Uterus (tissue), 4 donors: Measurements from ENCODE around the gene KCNMA1. TPM values are rescaled to one million over a fixed set of nuclear protein-coding genes. Genes with fewer than 3 reads are reported as not detected.

Source experiments
- DNase-seq, 2 donors: peaks; one replicate each; pipeline ENCODE4 v3.0.0-alpha.2; 2019 to 2020
- H3K27ac ChIP-seq, 2 donors: fragments of 200-600 bp; sonication (generic); 1 replicate in 1 of 2; 2 replicates in 1 of 2; pipeline ENCODE4 v1.5.1; 2016 to 2018
- H3K27me3 ChIP-seq, 2 donors: fragments of 200-600 bp; sonication (generic); one replicate each; pipeline ENCODE4 v1.5.1; 2018 to 2019; ENCODE audit warnings: control low read depth in 1 of 2
- H3K36me3 ChIP-seq, 2 donors: fragments of 200-600 bp; sonication (generic); one replicate each; pipeline ENCODE4 v1.5.1; 2019; ENCODE audit warnings: control low read depth in 1 of 2
- H3K4me1 ChIP-seq, 2 donors: fragments of 200-600 bp; sonication (generic); one replicate each; pipeline ENCODE4 v1.5.1; 2018 to 2019; ENCODE audit warnings: control low read depth in 1 of 2
- H3K4me3 ChIP-seq, 2 donors: fragments of 200-600 bp; sonication (generic); 1 replicate in 1 of 2; 2 replicates in 1 of 2; pipeline ENCODE4 v1.5.1; 2018 to 2019; ENCODE audit warnings: mild to moderate bottlenecking in 1 of 2
- H3K9me3 ChIP-seq, 2 donors: fragments of 200-600 bp; sonication (generic); one replicate each; pipeline ENCODE4 v1.5.1; 2019; ENCODE audit warnings: control low read depth in 1 of 2
- POLR2A ChIP-seq, 2 donors: fragments of 450-650 bp; IDR thresholded peaks; one replicate each; pipeline ENCODE4 v1.6.1; 2016; ENCODE audit warnings: antibody characterized with exemption in 2 of 2, mild to moderate bottlenecking in 1 of 2, moderate library complexity in 1 of 2
- intact Hi-C: fragments of 100-400 bp; cut with DNase I; formaldehyde crosslinking; loops from one replicate; pipeline ENCODE4 v1.15.1; 2023; ENCODE audit warnings: low total_unique reads
- total RNA-seq, 4 donors: library from RNA; depleted of rRNA in 3 of 4; stranded (reverse); fragments of >200 nt in 3 of 4; gene quantifications; one replicate each; pipeline versions ENCODE4 v1.1.0 to v1.2.4, GENCODE V29; 2014 to 2023
- TF ChIP-seq, protein P1 (sequence below), 4 experiments: fragments of 200-600 bp in 2 of 4; fragments of 450-650 bp in 2 of 4; sonication (generic) in 2 of 4; IDR thresholded peaks; one replicate each; pipeline ENCODE4 v1.5.1; 2016 to 2019; ENCODE audit warnings: antibody characterized with exemption in 4 of 4, mild to moderate bottlenecking in 2 of 4, moderate library complexity in 1 of 4
- donor health status: DM: yes; HTN: yes; CAD: no.

KCNMA1 gene
- total RNA-seq, 4 donors from 2014 or later = 86.2 to 236 (median 164) TPM

DNA sequence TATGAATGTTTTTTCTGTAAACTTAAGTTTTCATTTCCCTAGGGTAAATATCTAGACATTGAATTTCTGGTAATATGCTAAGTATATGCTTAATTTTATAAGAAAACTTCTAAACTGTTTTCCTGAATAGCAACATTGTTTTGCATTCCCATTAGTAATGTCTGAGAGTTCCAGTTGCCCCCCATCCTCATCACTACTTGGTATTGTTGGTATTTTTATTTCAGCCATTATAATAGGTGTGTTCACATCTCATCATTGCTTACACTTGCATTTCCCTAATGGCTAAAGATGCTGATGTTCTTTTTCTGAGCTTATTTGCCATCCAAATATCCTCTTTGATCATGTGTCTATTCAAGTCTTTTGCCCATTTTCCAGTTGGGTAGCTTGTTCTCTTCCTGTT lies 269.6 kb downstream of the KCNMA1 start:
- intact Hi-C loops = no loop called here
- Histone ChIP-seq H3K36me3 (no peaks in the 10 kb centered on the region), H3K27me3 (no peaks in the 10 kb centered on the region), H3K4me3 (no peak overlapping the region), H3K4me1 (no peaks in the 10 kb centered on the region), H3K27ac (no peak overlapping the region), H3K9me3 (no peaks in the 10 kb centered on the region)
- no peak for DNase-seq
- TF ChIP-seq POLR2A (IDR thresholded peaks at IDR 0.05) = no peak
- TF ChIP-seq, protein P1, sequence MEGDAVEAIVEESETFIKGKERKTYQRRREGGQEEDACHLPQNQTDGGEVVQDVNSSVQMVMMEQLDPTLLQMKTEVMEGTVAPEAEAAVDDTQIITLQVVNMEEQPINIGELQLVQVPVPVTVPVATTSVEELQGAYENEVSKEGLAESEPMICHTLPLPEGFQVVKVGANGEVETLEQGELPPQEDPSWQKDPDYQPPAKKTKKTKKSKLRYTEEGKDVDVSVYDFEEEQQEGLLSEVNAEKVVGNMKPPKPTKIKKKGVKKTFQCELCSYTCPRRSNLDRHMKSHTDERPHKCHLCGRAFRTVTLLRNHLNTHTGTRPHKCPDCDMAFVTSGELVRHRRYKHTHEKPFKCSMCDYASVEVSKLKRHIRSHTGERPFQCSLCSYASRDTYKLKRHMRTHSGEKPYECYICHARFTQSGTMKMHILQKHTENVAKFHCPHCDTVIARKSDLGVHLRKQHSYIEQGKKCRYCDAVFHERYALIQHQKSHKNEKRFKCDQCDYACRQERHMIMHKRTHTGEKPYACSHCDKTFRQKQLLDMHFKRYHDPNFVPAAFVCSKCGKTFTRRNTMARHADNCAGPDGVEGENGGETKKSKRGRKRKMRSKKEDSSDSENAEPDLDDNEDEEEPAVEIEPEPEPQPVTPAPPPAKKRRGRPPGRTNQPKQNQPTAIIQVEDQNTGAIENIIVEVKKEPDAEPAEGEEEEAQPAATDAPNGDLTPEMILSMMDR (IDR thresholded peaks at IDR 0.05) = no peak

DNA sequence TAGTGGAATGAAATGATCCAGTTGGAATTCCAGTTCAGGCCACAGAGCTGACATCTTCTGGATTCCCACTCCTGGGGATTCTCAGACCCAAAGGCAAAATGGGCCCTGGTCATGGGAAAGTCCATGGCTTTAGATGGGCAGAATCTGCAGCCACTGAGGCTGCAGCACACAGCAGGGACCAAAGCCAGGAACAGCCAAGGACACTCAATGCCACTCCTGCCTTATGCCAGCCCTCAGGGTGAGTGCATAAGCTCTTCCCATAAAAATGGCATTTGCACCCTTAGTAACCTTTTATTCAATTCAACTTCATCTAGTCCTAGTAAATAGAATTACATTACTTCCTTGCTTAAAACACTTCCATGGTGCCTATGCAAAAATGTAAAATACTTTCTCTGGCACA lies 274.4 kb downstream of the KCNMA1 start:
- TF ChIP-seq POLR2A (IDR thresholded peaks at IDR 0.05) = no peak
- TF ChIP-seq, protein P1 (IDR thresholded peaks at IDR 0.05) = no peak
- intact Hi-C loops = no loop called here
- no peaks in the 10 kb centered on the region for H3K36me3 ChIP-seq
- DNase-seq = no peak
- no peaks in the 10 kb centered on the region for H3K9me3 ChIP-seq
- no peak overlapping the region for H3K27ac ChIP-seq
- H3K27me3 ChIP-seq = no peaks in the 10 kb centered on the region
- H3K4me3 ChIP-seq = no peak overlapping the region
- H3K4me1 ChIP-seq = no peaks in the 10 kb centered on the region

DNA sequence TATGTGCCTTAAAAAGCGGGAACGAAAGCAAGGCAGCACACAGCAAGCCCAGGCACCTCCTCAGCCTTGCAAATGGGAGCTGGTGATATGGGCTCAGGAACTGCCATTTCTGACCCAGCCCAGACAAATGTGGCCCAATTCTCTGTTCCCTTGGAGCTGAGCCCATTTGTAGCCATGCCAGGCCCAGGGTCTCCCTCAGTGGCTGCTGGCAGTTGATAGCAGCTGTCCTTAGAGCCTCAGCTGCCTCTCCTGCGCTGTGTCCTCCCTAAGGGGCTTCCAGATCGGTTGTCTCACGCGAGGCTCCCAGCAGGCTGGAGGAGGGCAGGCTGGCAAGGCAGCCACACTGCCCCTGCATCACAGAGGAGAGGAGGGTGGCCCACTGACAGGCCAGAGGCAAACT lies 275.8 kb downstream of the KCNMA1 start:
- H3K27ac ChIP-seq = no peak overlapping the region
- no peaks in the 10 kb centered on the region for H3K9me3 ChIP-seq
- TF ChIP-seq POLR2A (IDR thresholded peaks at IDR 0.05) = no peak
- TF ChIP-seq, protein P1 (IDR thresholded peaks at IDR 0.05) = no peak
- no peaks in the 10 kb centered on the region for H3K36me3 ChIP-seq
- intact Hi-C loops = no loop called here
- no peak overlapping the region for H3K4me3 ChIP-seq
- DNase-seq = no peak
- H3K4me1 ChIP-seq = no peaks in the 10 kb centered on the region
- H3K27me3 ChIP-seq = no peaks in the 10 kb centered on the region

DNA sequence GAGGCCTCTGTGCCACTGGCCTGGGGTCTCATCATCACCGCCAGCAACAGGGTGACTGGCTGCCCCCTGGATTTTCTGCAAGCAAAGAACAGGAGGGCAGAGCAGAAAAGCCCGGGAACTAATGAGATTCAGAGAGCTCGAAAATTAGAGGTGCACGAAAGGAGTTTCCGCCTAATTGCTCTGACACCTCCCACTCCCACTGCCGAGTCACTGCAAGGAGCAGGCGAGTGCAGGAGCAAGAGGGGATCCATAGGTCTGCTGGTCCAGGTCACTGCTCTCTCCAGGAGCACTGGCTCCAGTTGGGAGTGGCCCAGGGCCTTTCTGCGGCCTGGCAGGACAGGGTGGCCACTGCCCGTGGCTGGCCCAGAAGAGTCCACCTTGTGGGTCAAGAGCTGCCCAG lies 276.2 kb downstream of the KCNMA1 start:
- H3K4me3 ChIP-seq = no peak overlapping the region
- H3K27ac ChIP-seq = no peak overlapping the region
- no peaks in the 10 kb centered on the region for H3K27me3 ChIP-seq
- no peak for DNase-seq
- TF ChIP-seq, protein P1 (IDR thresholded peaks at IDR 0.05) = no peak
- no peak for TF ChIP-seq POLR2A (IDR thresholded peaks at IDR 0.05)
- intact Hi-C loops = no loop called here
- no peaks in the 10 kb centered on the region for H3K9me3 ChIP-seq
- no peaks in the 10 kb centered on the region for H3K36me3 ChIP-seq
- H3K4me1 ChIP-seq = no peaks in the 10 kb centered on the region

DNA sequence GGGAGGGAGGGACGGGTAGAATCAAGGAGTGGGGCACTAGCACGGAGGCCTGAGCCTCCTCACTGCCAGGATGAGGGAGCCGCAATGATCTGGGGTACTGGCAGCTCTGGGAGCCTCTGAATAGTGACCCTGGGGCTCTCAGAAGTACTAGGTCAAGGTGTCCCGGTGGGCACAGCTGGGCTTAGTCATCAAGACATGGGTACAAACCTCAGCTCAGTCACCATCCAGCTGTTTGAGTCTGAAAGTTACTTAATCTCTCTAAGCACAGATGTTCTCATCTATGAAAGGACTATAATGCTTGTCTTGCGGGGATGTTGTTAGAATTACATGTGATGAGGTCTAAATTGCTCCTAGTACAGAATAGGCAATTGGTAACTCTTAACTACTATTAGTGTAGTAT lies 276.8 kb downstream of the KCNMA1 start:
- no peaks in the 10 kb centered on the region for H3K9me3 ChIP-seq
- no peak for DNase-seq
- H3K27me3 ChIP-seq = no peaks in the 10 kb centered on the region
- no peaks in the 10 kb centered on the region for H3K4me1 ChIP-seq
- peak overlapping the region in 1 of 2 donors; percentile 18 for H3K27ac ChIP-seq
- no peak overlapping the region for H3K4me3 ChIP-seq
- intact Hi-C loops = no loop called here
- H3K36me3 ChIP-seq = no peaks in the 10 kb centered on the region
- TF ChIP-seq POLR2A (IDR thresholded peaks at IDR 0.05) = no peak
- TF ChIP-seq, protein P1 (IDR thresholded peaks at IDR 0.05) = no peak
